NCI-H524 treated with DMSO at 0.1 percent for 48 hours (cell line): Measurements from ENCODE around the gene KRTDAP.

Experiments
- DNase-seq: peaks from one replicate; lab custom pipeline; 2025; lab: John Stamatoyannopoulos, UW

KRTDAP gene

DNA sequence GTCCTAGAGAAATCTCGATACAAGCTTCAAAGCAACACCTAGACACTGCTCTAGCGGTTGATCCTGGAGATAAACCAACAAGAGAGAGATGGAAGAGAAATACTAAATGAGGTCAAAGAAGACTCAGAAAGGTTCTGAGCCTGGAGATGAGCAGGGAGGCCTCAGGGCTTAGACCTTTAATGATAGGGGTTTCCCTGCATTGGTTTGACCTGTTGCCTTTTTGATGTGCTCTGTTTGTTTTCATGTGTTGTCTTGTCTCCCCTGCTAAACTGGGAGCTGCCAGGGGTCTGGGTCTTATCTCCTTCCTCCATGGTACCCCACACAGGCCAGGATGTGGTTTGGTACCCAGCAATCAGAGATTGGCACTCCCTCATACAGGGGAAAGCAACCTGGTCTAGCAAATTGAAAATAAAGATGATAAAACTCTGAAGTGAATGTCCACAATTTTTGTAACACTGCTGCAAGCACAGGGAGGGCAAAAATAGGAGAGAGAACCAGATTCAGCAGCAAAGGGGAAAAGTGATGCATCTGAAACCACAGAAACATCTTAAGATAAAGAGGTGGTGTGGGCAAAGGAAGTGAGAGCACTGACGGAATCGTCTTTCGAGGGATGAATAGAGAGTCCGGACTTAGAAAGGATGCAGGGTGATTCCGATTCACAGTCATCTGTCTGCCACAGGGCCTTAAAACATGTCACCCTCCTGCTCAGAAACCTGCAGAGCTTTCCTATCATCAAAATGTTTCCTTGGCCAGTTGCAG lies 38.7 kb downstream of the KRTDAP start:
- DNase-seq: no peak

DNA sequence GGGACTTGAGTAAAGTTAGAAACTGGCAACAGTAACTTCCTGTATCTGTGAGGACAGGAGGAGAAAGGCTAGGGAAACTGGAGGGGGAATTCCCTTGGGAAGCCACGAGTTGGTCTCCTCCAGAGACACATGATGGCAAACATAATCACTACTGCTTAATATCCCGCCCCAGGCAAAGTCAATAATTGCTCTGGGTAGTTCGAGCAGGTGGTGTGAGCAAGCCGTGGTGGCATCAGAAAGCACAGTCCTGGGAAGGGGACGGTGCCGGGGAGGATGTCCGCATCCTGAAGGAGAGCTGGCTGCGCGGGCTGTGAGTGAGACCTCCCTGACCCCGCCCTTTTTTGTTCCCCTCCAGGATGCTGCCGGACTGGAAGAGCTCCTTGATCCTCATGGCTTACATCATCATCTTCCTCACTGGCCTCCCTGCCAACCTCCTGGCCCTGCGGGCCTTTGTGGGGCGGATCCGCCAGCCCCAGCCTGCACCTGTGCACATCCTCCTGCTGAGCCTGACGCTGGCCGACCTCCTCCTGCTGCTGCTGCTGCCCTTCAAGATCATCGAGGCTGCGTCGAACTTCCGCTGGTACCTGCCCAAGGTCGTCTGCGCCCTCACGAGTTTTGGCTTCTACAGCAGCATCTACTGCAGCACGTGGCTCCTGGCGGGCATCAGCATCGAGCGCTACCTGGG lies 40.8 kb downstream of the KRTDAP start:
- no peak for DNase-seq

DNA sequence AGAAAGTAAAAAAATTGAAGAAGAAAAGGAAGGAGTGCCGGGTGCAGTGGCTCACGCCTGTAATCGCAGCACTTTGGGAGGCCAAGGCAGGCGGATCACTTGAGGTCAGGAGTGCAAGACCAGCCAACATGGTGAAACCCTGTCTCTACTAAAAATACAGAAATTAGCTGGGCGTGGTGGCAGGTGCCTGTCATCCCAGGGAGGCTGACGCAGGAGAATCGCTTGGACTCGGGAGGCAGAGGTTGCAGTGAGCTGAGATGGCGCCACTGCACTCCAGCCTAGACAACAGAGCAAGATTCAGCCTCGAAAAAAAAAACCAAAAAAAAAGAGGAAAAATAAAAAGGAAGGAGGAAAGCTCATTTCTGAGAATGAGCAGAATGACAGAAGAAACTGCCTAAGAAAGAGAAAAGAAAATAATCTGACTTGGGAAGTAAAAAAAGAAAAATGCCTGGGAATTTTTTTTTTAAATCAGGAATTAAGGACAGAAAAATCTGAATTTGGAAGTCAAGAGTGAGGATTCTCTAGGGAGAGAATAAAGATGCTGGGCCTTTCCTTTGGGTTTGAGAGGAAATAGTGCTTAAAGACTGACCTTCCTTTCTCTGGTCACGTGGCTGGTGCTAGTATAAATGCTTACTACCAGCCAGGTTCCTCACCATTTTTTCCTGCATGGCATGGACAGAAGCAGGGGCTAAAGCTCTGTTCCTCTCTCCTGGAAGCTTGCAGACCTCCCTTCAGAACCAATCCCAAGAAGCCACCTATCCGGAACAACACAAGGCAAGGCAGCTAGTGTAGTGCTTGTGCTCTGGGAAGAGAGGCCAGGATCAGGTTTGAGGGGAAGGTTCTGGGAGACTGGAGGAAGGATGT lies 42.4 kb downstream of the KRTDAP start, which contains the start of gene FFAR2:
FFAR2 (plus strand) TSS at position 652 of the 864 bp plus-strand sequence. CDS start 1,458 bp downstream, outside the sequence.
- no peak for DNase-seq

DNA sequence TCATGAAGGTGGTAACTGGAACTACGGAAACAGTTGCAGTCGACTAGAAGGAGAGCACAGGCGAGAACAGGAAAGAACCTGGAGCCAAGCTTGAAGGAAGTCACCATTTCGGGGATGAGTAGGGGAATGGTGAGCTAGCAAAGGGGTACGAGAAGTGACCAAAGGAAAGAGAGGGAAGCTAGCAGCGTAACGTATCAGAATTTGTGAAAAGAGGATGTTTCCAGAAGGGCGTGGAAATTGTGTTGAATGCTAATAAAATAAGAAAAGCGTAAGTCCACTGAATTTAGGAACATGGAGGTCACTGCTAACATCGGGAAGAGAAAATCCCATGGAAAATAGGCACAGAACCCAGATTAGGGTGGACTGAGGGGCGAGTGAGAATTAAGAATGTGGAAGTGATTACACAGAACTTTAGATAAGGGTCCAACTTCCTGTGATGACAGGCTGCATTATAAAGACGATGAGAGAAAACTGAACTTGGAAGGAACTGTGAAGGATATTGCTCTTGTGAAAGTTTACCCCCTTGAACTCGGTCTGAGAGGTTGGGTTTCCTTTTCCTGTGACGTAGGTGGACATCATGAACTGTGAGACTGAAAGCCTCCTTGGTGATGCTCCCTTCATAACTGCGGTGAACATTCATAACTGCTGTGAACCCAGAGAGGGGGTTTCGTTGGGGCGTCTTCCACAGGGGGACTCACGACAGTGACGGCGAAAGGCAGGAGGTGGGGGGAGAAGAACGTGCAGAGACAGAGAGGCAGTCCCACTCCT lies 44.3 kb downstream of the KRTDAP start:
- DNase-seq: no peak

DNA sequence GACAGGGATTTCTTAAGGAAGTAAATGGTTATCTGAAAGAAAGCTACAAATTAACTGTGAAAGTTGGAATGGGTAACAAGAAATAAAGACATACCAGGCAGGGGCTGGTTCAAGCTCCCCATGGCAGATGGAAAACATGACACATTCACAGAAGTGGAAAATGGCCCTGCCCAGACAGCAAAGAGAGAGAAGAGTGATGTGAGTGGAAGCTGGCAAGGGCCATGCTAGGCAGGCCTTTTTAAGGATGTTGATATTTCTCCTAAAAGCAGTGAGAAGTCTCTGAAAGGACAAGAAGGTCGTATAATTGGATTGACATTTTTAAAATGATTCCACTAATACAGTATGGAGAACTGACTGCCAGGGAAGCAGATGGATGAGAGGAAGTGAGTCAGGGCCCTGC lies 45.5 kb downstream of the KRTDAP start:
- no peak for DNase-seq

DNA sequence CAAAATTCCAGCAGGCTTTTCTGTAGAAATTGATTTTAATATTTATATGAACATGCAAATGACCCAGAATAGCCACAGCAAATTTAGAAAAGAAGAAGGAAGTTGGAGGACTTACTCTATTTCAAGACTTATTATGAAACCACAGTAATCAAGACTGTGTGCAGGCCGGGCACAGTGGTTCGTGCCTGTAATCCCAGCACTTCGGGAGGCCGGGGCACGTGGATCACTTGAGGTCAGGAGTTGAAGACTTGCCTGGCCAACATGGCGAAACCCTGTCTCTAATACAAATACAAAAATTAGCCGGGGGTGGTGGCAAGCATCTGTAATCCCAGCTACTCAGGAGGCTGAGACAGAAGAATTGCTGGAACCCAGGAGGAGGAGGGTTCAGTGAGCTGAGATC lies 48.2 kb downstream of the KRTDAP start:
- DNase-seq: no peak

DNA sequence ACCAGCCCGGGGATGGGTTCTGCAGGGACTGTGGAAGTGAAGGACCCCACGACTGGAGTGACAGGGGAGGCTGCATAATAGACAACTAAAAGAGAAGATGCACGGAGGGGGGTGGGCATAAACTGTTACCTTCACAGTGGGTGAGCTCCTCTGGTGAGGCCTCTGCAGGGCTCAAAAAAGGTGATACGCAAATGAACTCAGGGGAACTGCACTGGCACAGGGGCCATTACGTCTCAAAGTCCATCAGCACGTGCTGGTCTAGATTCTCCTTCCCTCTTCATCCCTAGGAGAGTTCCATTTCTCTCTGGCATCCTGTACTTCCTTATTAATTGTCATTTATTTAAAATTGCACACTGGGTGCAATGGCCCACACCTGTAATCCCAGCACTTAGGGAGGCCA lies 50.3 kb downstream of the KRTDAP start:
- no peak for DNase-seq

DNA sequence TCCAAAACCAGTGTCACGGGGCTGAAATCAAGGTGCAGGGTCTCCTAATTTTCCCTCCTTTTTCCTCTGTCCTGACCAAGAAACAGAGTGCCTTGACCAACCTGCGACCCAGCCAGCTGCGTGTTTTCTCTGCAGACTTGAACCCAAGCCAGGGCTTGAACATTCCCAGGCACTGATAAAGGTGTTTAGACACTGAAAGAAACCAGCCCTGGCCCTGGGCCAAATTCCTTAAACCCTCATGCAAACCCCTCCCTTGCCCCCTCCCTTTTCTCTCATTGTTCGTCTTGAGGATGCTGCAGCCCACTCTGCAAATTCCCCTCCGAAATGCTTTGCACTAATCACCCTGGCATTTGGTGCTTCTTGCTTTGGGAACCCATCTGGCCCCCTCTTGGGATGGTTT lies 51.7 kb downstream of the KRTDAP start:
- no peak for DNase-seq

DNA sequence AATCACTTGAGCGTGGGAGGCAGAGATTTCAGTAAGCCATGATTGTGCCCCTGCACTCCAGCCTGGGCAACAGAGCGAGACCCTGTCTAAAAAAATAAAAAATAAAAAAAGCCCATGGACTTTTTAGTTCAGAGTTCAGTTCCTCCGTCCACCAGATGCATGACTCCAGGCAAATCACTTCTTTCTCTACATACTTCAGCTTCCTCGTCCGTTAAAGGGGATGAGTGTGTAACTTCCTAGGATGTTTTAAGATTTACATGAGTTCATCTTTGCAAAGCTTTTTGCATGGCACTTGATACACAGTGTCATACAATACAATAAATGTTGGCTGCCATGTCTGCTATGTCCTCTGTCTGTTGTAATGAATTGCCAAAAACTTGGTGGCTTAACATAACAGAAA lies 52.2 kb downstream of the KRTDAP start:
- no peak for DNase-seq

DNA sequence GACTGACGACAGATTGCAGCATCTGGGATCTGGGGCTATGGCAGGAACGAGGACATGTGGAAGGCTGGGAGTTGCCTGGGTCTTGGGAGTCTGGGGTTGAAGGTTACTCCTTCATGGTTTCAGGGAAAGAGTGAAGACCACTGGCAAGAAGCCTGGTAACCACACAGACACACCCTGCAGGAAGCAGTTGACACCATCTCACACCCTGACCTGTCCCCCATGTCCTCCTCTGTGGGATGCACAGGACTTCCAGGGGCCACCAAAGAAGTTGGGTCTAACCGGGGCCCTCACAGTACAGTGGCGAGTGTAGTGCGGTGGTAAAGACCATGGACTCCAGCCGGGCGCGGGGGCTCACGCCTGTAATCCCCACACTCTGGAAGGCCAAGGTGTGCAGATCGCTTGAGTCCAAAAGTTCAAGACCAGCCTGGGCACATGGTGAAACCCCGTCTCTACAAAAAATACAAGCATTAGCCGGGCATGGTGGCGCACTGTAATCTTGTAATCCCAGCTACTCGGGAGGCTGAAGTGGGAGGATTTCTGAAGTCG lies 52.8 kb downstream of the KRTDAP start:
- no peak for DNase-seq
